Stimulated activated CD8-positive, alpha-beta memory T cell treated with anti-CD3 and anti-CD28 coated beads, Interleukin-4, amount 100 ng/mL, for 4 hours (primary cell): ENCODE data around the gene DCC.

ENCODE experiments used
- DNase-seq, 2 donors: peaks; one replicate each; pipeline ENCODE4 v3.0.0-alpha.2; 2020; ENCODE audit warnings: low read depth in 2 of 2, low spot score in 1 of 2

Gene DCC

GRCh38 chr18:53553030-53553429 lies 1213.0 kb downstream of the DCC start:
- DNase-seq: no peak

- no peak for DNase-seq
These were observed 1216.5 kb downstream of the DCC start for GRCh38 chr18:53556450-53556849.

DNA sequence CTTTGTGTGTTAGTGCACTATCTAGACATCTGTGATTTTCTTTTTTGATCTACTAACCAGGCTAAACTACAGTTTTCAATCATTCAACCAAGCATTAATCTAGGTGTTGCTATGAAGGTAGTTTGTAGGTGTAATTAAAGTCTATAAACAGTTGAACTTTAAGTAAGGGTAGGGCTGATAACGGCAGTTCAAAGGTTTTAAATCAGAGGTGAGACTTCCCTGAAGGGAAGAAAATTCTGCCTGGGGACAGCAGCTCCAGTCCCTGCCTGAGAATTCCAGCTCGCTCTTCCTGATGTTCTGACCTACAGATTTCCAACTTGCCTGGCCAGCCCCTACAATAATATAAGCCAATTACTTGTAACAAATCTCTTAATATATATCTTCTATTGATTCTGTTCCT lies 1220.5 kb downstream of the DCC start:
- no peak for DNase-seq

DNA sequence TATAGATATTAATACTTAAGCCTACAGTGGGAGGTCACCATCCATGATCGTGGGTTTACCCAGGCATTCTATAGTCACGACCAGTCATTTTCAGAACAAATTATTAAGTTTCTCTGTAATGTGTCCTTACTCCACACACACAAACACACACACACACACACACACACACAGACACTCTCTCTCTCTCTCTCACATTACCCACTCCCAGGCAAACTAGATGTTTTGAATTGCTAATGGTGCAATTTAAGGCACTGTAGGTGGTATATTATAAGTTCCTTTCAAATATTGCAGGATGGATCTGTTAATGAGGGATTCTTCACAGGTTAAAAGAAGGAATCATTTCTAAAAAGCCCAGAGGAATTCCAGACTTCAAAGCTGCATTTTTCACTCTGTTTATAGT lies 1226.6 kb downstream of the DCC start:
- DNase-seq: no peak

- DNase-seq: no peak
These were observed 1228.1 kb downstream of the DCC start for GRCh38 chr18:53567929-53568574.
